A549 (cell line): Measurements from ENCODE around the gene ADAM10.

Source experiments
- CTCF ChIP-seq: fragments of >200 bp; sonication (Bioruptor Twin); formaldehyde crosslinking; IDR thresholded peaks from 3 replicates; pipeline ENCODE4 v1.5.1; 2016
- GATA3 ChIP-seq: IDR thresholded peaks from 2 replicates; pipeline ENCODE4 v1.6.1; 2012; ENCODE audit warnings: borderline replicate concordance
- MAFK ChIP-seq: fragments of 450-650 bp; IDR thresholded peaks from 2 replicates; pipeline ENCODE4 v1.6.1; 2014; ENCODE audit not compliant: partially characterized antibody
- NPAS2 ChIP-seq: fragments of 250-450 bp; sonication (Bioruptor Pico); IDR thresholded peaks from 2 replicates; pipeline ENCODE4 v1.8.0; 2022; ENCODE audit warnings: mild to moderate bottlenecking, moderate library complexity, borderline replicate concordance
- POLR2A ChIP-seq: IDR thresholded peaks from 2 replicates; pipeline ENCODE4 v1.6.1; 2012; ENCODE audit warnings: mild to moderate bottlenecking, low read length
- RAD21 ChIP-seq, 2 experiments: fragments of >200 bp in 1 of 2; sonication (Bioruptor Twin) in 1 of 2; formaldehyde crosslinking in 1 of 2; IDR thresholded peaks in 1 of 2; conservative IDR thresholded peaks in 1 of 2; 2 replicates in 1 of 2; 3 replicates in 1 of 2; pipeline ENCODE4 v1.6.1; 2012 to 2018; ENCODE audit warnings: inconsistent platforms in 1 of 2

GRCh38 chr15:58793862-58794261 is 44.4 kb upstream of the ADAM10 start:
- TF ChIP-seq GATA3 (no peak), RAD21 (conservative IDR thresholded peaks at IDR 0.05 in 1 of 2, IDR thresholded peaks at IDR 0.05 in 1 of 2) (no peak), NPAS2 (CRISPR knock-in tag) (no peak), MAFK (no peak), POLR2A (no peak), CTCF (no peak)
